ENCODE results near the gene ATG3. TPM values are rescaled to one million over a fixed set of nuclear protein-coding genes. Genes with fewer than 3 reads are reported as not detected.
"Not testable (repeated sequence)": the region's sequence is repeated elsewhere in the genome, so short reads cannot be mapped to it uniquely, and the experiment has no call there.

ATG3 gene
- total and polyA plus RNA-seq, 4 donors: 28.6 to 51.1 (median 37.4) TPM

GRCh38 chr3:112530573-112530972, 31.2 kb downstream of the ATG3 start:
- TF ChIP-seq JUND (IDR thresholded peaks at IDR 0.05) (no peak), TAF1 (conservative IDR thresholded peaks at IDR 0.05) (no peak), REST (IDR thresholded peaks at IDR 0.05) (no peak), YY1 (IDR thresholded peaks at IDR 0.05) (no peak), FOXA1 (IDR thresholded peaks at IDR 0.05) (no peak), RAD21 (IDR thresholded peaks at IDR 0.05) (no peak), MAX (IDR thresholded peaks at IDR 0.05) (no peak), ATF3 (IDR thresholded peaks at IDR 0.05) (no peak), GABPA (IDR thresholded peaks at IDR 0.05 in 1 of 2, conservative IDR thresholded peaks at IDR 0.05 in 1 of 2) (no peak), HNF4A (conservative IDR thresholded peaks at IDR 0.05) (no peak), CTCF (IDR thresholded peaks at IDR 0.05; ENCODE audit: low read depth, low read length, missing input control) (no peak), NR2F2 (IDR thresholded peaks at IDR 0.05) (no peak), EGR1 (IDR thresholded peaks at IDR 0.05; ENCODE audit: low read depth in 2 of 2) (no peak), HNF4G (IDR thresholded peaks at IDR 0.05) (no peak), FOXA2 (IDR thresholded peaks at IDR 0.05) (no peak), ZBTB33 (IDR thresholded peaks at IDR 0.05) (no peak), SP1 (IDR thresholded peaks at IDR 0.05) (no peak), RXRA (IDR thresholded peaks at IDR 0.05) (no peak)
- 93% methylated on average over 3 of the region's 3 CpGs for WGBS
- Histone ChIP-seq H3K9me3 (ENCODE audit: control insufficient read depth in 4 of 4, low read length in 3 of 4) (no peaks in the 10 kb centered on the region), H3K4me3 (ENCODE audit: low read depth in 1 of 3, low read length in 3 of 3) (no peak overlapping the region), H3K4me1 (ENCODE audit: control insufficient read depth in 4 of 4, insufficient read depth in 4 of 4, low read length in 3 of 4) (no peaks in the 10 kb centered on the region), H3K9ac (ENCODE audit: low read depth in 1 of 2, low read length in 2 of 2) (no peak overlapping the region), H3K27ac (ENCODE audit: low read depth in 1 of 2, low read length in 2 of 2) (no peak overlapping the region), H3K36me3 (ENCODE audit: control insufficient read depth in 4 of 4, insufficient read depth in 3 of 4, low read depth in 1 of 4, low read length in 3 of 4) (peaks cover 2 to 39% (median 21%) of the 10 kb centered on the region in 4 donors), H3K27me3 (ENCODE audit: control insufficient read depth in 4 of 4, insufficient read depth in 4 of 4, low read length in 3 of 4) (no peaks in the 10 kb centered on the region)
- DNase-seq (ENCODE audit: low spot score): no peak

- not testable (repeated sequence) for H3K27me3 ChIP-seq (ENCODE audit: control insufficient read depth in 4 of 4, insufficient read depth in 4 of 4, low read length in 3 of 4); H3K27ac ChIP-seq (ENCODE audit: low read depth in 1 of 2, low read length in 2 of 2); DNase-seq (ENCODE audit: low spot score); H3K4me3 ChIP-seq (ENCODE audit: low read depth in 1 of 3, low read length in 3 of 3); H3K4me1 ChIP-seq (ENCODE audit: control insufficient read depth in 4 of 4, insufficient read depth in 4 of 4, low read length in 3 of 4); H3K9ac ChIP-seq (ENCODE audit: low read depth in 1 of 2, low read length in 2 of 2); H3K9me3 ChIP-seq (ENCODE audit: control insufficient read depth in 4 of 4, low read length in 3 of 4)
- peaks cover under 1 to 17% (median 3%) of the 10 kb centered on the region in 4 donors for H3K36me3 ChIP-seq (ENCODE audit: control insufficient read depth in 4 of 4, insufficient read depth in 3 of 4, low read depth in 1 of 4, low read length in 3 of 4)
- WGBS: 94% methylated on average over 6 of the region's 6 CpGs
Measured at GRCh38 chr3:112524127-112524526, 37.6 kb downstream of the ATG3 start.

Measured in liver (tissue), 9 donors.